Body of pancreas (tissue), 4 donors: ENCODE measurements around the gene FAM186B.

Experiments used
- CTCF ChIP-seq, 7 experiments: fragments of 450-650 bp in 4 of 7; fragments of 200-600 bp in 3 of 7; sonication (generic) in 3 of 7; IDR thresholded peaks; one replicate each; pipeline ENCODE4 v1.5.1; 2016 to 2019; ENCODE audit warnings: antibody characterized with exemption in 7 of 7
- POLR2A ChIP-seq, 3 donors: fragments of 450-650 bp; IDR thresholded peaks; one replicate each; pipeline ENCODE4 v1.6.1; 2016; ENCODE audit warnings: antibody characterized with exemption in 3 of 3, mild to moderate bottlenecking in 2 of 3

DNA sequence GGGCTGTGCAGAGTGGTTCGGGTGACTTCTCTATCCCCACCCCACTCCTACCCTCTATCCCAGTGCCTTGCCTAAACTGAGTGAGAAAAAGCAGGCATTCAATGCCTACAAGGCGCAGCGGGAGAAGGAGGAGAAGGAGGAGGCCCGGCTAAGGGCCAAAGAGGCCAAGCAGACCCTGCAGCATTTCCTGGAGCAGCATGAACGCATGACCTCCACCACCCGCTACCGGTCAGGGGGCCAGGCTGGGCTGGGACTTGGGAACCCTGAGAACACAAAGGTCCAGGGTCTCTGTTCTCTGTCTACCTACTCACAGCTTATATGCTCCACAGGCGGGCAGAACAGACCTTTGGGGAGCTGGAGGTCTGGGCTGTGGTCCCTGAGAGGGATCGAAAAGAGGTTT, 29.6 kb upstream of the FAM186B start:
- TF ChIP-seq POLR2A (IDR thresholded peaks at IDR 0.05) = no peak
- no peak for TF ChIP-seq CTCF (IDR thresholded peaks at IDR 0.05)
